ENCODE data around the gene ARFIP1.

The ARFIP1 gene

DNA sequence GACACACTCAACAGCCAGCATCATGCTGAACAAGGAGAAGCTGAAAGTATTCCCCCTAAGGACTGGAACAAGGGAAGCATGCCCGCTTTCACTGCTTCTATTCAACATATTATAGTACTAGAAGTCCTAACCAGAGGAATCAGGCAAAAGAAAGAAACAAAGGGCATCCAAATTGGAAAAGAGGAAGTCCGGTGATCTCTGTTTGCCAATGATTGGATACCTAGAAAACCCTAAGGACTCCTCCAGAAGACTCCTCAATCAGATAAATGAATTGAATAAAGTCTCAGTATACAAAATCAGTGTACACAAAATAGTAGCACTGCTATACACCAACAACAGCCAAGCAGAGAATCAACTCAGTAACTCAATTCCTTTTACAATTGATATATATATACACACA lies 44.8 kb downstream of the ARFIP1 start:
- Histone ChIP-seq H3K27ac (ENCODE audit: extremely low read depth, low read depth, low read length) (no peak overlapping the region), H3K4me1 (ENCODE audit: control insufficient read depth, insufficient read depth, low read length) (no peaks in the 10 kb centered on the region), H3K4me3 (ENCODE audit: low read depth, low read length) (no peak overlapping the region), H3K36me3 (ENCODE audit: control insufficient read depth in 2 of 2, insufficient read depth in 1 of 2, low read length in 2 of 2) (no peaks in the 10 kb centered on the region), H3K9me3 (ENCODE audit: control insufficient read depth, insufficient read depth, low read depth, low read length) (no peaks in the 10 kb centered on the region)
- TF ChIP-seq ZFHX2 (tag by site-specific recombination; conservative IDR thresholded peaks at IDR 0.05) (no peak), ZNF354C (tag by site-specific recombination; IDR thresholded peaks at IDR 0.05; ENCODE audit: borderline replicate concordance, low read depth) (no peak), ZNF23 (tag by site-specific recombination; IDR thresholded peaks at IDR 0.05; ENCODE audit: borderline replicate concordance) (no peak), ZBTB7A (tag by site-specific recombination; IDR thresholded peaks at IDR 0.05; ENCODE audit: low read depth) (no peak), ZNF585B (tag by site-specific recombination; IDR thresholded peaks at IDR 0.05) (no peak), ZNF830 (tag by site-specific recombination; IDR thresholded peaks at IDR 0.05; ENCODE audit: low read depth) (no peak), ZNF548 (tag by site-specific recombination; IDR thresholded peaks at IDR 0.05) (no peak), ZNF114 (tag by site-specific recombination; IDR thresholded peaks at IDR 0.05) (no peak), KLF16 (tag by site-specific recombination; IDR thresholded peaks at IDR 0.05) (no peak), ZFP37 (tag by site-specific recombination; IDR thresholded peaks at IDR 0.05) (no peak)
- TF ChIP-seq, protein P1, sequence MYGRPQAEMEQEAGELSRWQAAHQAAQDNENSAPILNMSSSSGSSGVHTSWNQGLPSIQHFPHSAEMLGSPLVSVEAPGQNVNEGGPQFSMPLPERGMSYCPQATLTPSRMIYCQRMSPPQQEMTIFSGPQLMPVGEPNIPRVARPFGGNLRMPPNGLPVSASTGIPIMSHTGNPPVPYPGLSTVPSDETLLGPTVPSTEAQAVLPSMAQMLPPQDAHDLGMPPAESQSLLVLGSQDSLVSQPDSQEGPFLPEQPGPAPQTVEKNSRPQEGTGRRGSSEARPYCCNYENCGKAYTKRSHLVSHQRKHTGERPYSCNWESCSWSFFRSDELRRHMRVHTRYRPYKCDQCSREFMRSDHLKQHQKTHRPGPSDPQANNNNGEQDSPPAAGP (tag by site-specific recombination; IDR thresholded peaks at IDR 0.05): no peak
- TF ChIP-seq, protein P2, sequence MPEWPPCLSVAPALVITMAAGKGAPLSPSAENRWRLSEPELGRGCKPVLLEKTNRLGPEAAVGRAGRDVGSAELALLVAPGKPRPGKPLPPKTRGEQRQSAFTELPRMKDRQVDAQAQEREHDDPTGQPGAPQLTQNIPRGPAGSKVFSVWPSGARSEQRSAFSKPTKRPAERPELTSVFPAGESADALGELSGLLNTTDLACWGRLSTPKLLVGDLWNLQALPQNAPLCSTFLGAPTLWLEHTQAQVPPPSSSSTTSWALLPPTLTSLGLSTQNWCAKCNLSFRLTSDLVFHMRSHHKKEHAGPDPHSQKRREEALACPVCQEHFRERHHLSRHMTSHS (tag by site-specific recombination; IDR thresholded peaks at IDR 0.05): no peak
- TF ChIP-seq, protein P3, sequence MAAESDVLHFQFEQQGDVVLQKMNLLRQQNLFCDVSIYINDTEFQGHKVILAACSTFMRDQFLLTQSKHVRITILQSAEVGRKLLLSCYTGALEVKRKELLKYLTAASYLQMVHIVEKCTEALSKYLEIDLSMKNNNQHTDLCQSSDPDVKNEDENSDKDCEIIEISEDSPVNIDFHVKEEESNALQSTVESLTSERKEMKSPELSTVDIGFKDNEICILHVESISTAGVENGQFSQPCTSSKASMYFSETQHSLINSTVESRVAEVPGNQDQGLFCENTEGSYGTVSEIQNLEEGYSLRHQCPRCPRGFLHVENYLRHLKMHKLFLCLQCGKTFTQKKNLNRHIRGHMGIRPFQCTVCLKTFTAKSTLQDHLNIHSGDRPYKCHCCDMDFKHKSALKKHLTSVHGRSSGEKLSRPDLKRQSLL (tag by site-specific recombination; IDR thresholded peaks at IDR 0.05): no peak
- TF ChIP-seq, protein P4, sequence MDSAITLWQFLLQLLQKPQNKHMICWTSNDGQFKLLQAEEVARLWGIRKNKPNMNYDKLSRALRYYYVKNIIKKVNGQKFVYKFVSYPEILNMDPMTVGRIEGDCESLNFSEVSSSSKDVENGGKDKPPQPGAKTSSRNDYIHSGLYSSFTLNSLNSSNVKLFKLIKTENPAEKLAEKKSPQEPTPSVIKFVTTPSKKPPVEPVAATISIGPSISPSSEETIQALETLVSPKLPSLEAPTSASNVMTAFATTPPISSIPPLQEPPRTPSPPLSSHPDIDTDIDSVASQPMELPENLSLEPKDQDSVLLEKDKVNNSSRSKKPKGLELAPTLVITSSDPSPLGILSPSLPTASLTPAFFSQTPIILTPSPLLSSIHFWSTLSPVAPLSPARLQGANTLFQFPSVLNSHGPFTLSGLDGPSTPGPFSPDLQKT (IDR thresholded peaks at IDR 0.05; ENCODE audit: borderline replicate concordance, low read depth, low read length): no peak
- TF ChIP-seq, protein P5, sequence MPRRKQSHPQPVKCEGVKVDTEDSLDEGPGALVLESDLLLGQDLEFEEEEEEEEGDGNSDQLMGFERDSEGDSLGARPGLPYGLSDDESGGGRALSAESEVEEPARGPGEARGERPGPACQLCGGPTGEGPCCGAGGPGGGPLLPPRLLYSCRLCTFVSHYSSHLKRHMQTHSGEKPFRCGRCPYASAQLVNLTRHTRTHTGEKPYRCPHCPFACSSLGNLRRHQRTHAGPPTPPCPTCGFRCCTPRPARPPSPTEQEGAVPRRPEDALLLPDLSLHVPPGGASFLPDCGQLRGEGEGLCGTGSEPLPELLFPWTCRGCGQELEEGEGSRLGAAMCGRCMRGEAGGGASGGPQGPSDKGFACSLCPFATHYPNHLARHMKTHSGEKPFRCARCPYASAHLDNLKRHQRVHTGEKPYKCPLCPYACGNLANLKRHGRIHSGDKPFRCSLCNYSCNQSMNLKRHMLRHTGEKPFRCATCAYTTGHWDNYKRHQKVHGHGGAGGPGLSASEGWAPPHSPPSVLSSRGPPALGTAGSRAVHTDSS (tag by site-specific recombination; IDR thresholded peaks at IDR 0.05): no peak
- CTCF ChIA-PET: no interaction called here
- POLR2A ChIA-PET: no interaction called here

DNA sequence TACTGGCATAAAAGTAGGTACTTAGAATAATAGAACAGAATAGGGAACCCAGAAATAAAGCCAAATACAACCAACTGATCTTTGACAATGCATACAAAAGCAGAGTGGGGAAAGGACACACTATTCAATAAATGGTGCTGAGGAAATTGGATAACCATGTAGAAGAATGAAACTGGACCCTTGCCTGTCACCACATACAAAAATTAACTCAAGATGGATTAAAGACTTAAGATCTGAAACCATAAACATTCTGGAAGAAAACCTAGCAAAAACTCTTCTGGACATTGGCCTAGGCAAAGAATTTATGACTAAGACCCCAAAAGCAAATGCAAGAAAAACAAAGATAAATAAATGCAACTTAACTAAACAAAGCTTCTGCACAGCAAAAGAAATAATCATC lies 45.6 kb downstream of the ARFIP1 start:
- ChIA-PET POLR2A (no interaction called here), CTCF (no interaction called here)
- Histone ChIP-seq H3K36me3 (ENCODE audit: control insufficient read depth in 2 of 2, insufficient read depth in 1 of 2, low read length in 2 of 2) (no peaks in the 10 kb centered on the region), H3K4me1 (ENCODE audit: control insufficient read depth, insufficient read depth, low read length) (no peaks in the 10 kb centered on the region), H3K4me3 (ENCODE audit: low read depth, low read length) (no peak overlapping the region), H3K9me3 (ENCODE audit: control insufficient read depth, insufficient read depth, low read depth, low read length) (no peaks in the 10 kb centered on the region), H3K27ac (ENCODE audit: extremely low read depth, low read depth, low read length) (no peak overlapping the region)
- no peak for TF ChIP-seq ZNF610 (tag by site-specific recombination; IDR thresholded peaks at IDR 0.05; ENCODE audit: borderline replicate concordance)
- no peak for TF ChIP-seq ZNF544 (tag by site-specific recombination; IDR thresholded peaks at IDR 0.05)
- no peak for TF ChIP-seq ZNF24 (tag by site-specific recombination; IDR thresholded peaks at IDR 0.05)
- no peak for TF ChIP-seq HOXA7 (CRISPR knock-in tag; IDR thresholded peaks at IDR 0.05; ENCODE audit: borderline replicate concordance)
- no peak for TF ChIP-seq WT1 (tag by site-specific recombination; IDR thresholded peaks at IDR 0.05)
- TF ChIP-seq ZNF548 (tag by site-specific recombination; IDR thresholded peaks at IDR 0.05): no peak
- TF ChIP-seq ZNF248 (tag by site-specific recombination; IDR thresholded peaks at IDR 0.05): no peak
- TF ChIP-seq, protein P6, sequence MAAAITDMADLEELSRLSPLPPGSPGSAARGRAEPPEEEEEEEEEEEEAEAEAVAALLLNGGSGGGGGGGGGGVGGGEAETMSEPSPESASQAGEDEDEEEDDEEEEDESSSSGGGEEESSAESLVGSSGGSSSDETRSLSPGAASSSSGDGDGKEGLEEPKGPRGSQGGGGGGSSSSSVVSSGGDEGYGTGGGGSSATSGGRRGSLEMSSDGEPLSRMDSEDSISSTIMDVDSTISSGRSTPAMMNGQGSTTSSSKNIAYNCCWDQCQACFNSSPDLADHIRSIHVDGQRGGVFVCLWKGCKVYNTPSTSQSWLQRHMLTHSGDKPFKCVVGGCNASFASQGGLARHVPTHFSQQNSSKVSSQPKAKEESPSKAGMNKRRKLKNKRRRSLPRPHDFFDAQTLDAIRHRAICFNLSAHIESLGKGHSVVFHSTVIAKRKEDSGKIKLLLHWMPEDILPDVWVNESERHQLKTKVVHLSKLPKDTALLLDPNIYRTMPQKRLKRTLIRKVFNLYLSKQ (tag by site-specific recombination; IDR thresholded peaks at IDR 0.05; ENCODE audit: borderline replicate concordance): no peak
- TF ChIP-seq ZNF223 (tag by site-specific recombination; IDR thresholded peaks at IDR 0.05): no peak
- TF ChIP-seq ZNF184 (tag by site-specific recombination; IDR thresholded peaks at IDR 0.05): no peak
- TF ChIP-seq ZNF555 (tag by site-specific recombination; conservative IDR thresholded peaks at IDR 0.05): no peak
- TF ChIP-seq ZNF366 (tag by site-specific recombination; conservative IDR thresholded peaks at IDR 0.05): no peak
- TF ChIP-seq ZNF354C (tag by site-specific recombination; IDR thresholded peaks at IDR 0.05; ENCODE audit: borderline replicate concordance, low read depth): no peak
- no peak for TF ChIP-seq KLF7 (tag by site-specific recombination; IDR thresholded peaks at IDR 0.05; ENCODE audit: borderline replicate concordance)
